Tongue (tissue), 2 donors: ENCODE results near the gene VRK3. TPM values are rescaled to one million over a fixed set of nuclear protein-coding genes. Genes with fewer than 3 reads are reported as not detected.

Source experiments
- DNase-seq: peaks from one replicate; pipeline ENCODE4 v3.0.0-alpha.2; 2015
- total RNA-seq: library from RNA; depleted of rRNA; stranded (reverse); fragments of >200 nt; gene quantifications from one replicate; pipeline ENCODE4 v1.2.3, GENCODE V29; 2014

Gene VRK3
- total RNA-seq, 1 donor from 2014 or later, result 23.2 TPM

- DNase-seq, result no peak
Observed at GRCh38 chr19:50030225-50030624, 5.1 kb upstream of the VRK3 start.

- no peak for DNase-seq
Observed at GRCh38 chr19:50026550-50026906, 1.4 kb upstream of the VRK3 start.

- DNase-seq, result peak; percentile 98
Observed at GRCh38 chr19:50025794-50026549, 800 bp upstream of the VRK3 start, which contains the start of gene ZNF473. TSS of gene ZNF473 (plus strand) at chr19:50026005. CDS start at chr19:50031083, 5,078 bp downstream.

GRCh38 chr19:50024719-50025021 is 502 bp downstream of the VRK3 start:
- no peak for DNase-seq

GRCh38 chr19:50022823-50023222 is 2.3 kb downstream of the VRK3 start:
- no peak for DNase-seq

GRCh38 chr19:50020481-50020880 is 4.7 kb downstream of the VRK3 start:
- no peak for DNase-seq

GRCh38 chr19:50016225-50016807 is 8.9 kb downstream of the VRK3 start:
- DNase-seq, result no peak

- DNase-seq, result no peak
Observed at GRCh38 chr19:50008532-50008931, 16.6 kb downstream of the VRK3 start.

GRCh38 chr19:50007947-50008346 is 17.2 kb downstream of the VRK3 start:
- DNase-seq, result no peak

- no peak for DNase-seq
Observed at GRCh38 chr19:50007170-50007569, 18.0 kb downstream of the VRK3 start.

- no peak for DNase-seq
Observed at GRCh38 chr19:50005428-50005827, 19.7 kb downstream of the VRK3 start.

- DNase-seq, result no peak
Observed at GRCh38 chr19:50003810-50004419, 21.3 kb downstream of the VRK3 start.

- DNase-seq, result no peak
Observed at GRCh38 chr19:50003254-50003788, 21.9 kb downstream of the VRK3 start.

GRCh38 chr19:50002386-50002960 is 22.7 kb downstream of the VRK3 start:
- DNase-seq, result no peak

GRCh38 chr19:50001775-50002174 is 23.4 kb downstream of the VRK3 start:
- DNase-seq, result no peak

- DNase-seq, result no peak
Observed at GRCh38 chr19:50000841-50001557, 24.2 kb downstream of the VRK3 start.

- DNase-seq, result no peak
Observed at GRCh38 chr19:50000038-50000840, 24.9 kb downstream of the VRK3 start.

- DNase-seq, result no peak
Observed at GRCh38 chr19:49999371-50000010, 25.7 kb downstream of the VRK3 start.

- DNase-seq, result peak; percentile 17
Observed at GRCh38 chr19:49997709-49998108, 27.5 kb downstream of the VRK3 start.

GRCh38 chr19:49988433-49988832 is 36.7 kb downstream of the VRK3 start:
- no peak for DNase-seq

GRCh38 chr19:49988007-49988406 is 37.2 kb downstream of the VRK3 start:
- DNase-seq, result no peak
